Activated naive CD4-positive, alpha-beta T cell treated with Interleukin-2 at 50 U/mL for 16 hours (primary cell): ENCODE results near the gene PTPRM.

Experiments used
- DNase-seq: peaks from one replicate; pipeline ENCODE4 v3.0.0-alpha.2; 2020

Gene PTPRM

DNA sequence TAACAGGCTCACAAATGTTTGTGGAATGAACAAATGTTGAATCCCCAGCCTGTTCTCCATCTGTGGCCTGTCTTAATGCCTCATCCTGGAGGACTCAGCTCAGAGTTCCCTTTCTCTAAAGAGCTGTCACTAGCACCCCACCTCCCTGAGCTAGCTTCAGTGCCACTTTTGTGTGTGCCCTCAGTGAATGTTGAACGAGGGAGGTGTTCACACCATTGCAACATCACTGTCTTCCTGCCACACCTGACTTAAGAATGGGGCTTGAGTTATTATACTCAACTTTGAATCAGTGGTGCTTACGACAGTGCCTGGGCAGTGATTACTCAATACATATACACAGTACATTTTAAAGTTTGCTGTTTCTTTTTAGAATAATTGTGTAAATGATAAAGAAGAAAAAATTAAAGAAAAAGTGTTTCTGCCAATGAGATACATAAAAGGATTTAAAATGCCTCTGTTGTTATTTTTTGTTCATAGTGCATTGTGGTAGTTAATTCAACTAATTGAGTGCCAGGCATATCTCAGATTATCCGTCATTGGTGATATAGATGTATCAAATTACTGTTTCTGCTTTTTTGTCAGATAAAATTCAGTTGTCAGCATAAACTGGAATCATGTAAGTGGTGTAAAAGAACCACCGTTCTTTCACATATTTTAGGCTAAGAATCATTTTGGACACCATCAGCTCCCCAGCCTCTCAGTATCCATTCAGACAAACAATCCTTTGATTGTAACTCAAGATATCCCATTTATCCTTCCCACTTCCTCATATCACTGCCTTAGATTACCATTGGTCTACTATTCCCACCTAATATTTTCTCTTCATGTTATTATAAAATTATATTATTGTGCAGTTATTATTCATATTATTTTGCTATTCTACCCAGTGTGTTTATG lies 304.7 kb downstream of the PTPRM start:
- DNase-seq: no peak

DNA sequence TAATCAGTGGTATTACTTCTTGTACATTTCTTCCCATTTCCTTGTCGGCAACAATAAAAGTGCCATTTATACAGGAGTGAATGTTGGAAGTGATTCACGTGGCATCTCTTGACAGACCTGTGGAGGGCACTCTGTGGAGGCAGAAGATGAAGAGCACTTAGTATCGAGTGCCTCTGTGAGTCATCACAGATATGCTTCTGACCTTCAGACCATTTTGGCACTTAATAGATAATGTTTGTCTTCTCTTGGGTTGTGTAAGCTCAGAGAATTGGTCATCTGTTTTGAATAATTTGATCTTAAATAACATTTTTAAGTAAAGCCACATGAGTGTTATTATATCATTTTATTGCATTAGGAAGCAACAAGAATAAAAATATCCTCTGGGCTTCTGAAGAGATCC lies 305.5 kb downstream of the PTPRM start:
- DNase-seq: no peak

DNA sequence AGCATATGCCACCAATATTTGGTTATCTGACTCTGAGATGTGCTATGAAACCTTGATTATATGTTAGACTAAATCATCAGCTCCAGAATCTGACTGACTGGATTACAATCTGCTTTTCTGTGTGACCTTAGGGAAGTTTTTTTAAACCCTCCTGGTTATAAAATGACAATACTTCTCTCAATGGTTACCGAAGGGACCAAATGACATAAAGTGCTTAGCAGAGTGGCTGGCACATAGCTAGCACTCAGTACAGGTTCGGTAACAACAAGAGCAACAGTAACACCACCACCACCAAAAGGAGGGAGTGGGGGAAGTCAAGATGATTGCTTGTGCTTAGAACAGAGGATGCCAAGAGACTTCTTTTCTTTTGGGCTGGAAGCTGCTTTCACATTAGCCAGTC lies 306.2 kb downstream of the PTPRM start:
- DNase-seq: no peak

GRCh38 chr18:7876354-7877104 lies 309.4 kb downstream of the PTPRM start:
- no peak for DNase-seq

GRCh38 chr18:7877609-7878008 lies 310.5 kb downstream of the PTPRM start:
- DNase-seq: no peak

GRCh38 chr18:7878265-7879211 lies 311.4 kb downstream of the PTPRM start:
- no peak for DNase-seq

- DNase-seq: no peak
Observed at GRCh38 chr18:7879717-7880116, 312.6 kb downstream of the PTPRM start.

DNA sequence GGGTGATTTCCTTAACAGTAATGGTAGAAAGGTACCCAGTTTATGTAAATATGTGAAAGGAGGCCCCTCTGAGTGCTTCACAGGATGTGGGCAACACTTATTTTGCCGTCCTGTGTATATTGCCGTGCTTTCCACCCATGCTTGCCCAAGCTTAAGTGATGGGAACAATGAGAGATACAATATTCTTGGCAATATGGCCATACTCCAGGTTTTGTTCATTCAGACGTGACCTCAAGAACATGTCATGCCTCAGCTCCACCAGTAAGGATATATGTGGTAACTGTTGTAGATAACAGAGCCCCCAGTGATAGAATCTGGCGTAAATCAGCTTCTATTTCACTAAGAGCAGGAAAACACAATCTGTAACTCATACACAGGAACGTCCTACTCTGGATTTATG lies 318.7 kb downstream of the PTPRM start:
- no peak for DNase-seq

GRCh38 chr18:7886436-7886835 lies 319.3 kb downstream of the PTPRM start:
- no peak for DNase-seq

- DNase-seq: no peak
Observed at GRCh38 chr18:7889515-7889914, 322.4 kb downstream of the PTPRM start.

DNA sequence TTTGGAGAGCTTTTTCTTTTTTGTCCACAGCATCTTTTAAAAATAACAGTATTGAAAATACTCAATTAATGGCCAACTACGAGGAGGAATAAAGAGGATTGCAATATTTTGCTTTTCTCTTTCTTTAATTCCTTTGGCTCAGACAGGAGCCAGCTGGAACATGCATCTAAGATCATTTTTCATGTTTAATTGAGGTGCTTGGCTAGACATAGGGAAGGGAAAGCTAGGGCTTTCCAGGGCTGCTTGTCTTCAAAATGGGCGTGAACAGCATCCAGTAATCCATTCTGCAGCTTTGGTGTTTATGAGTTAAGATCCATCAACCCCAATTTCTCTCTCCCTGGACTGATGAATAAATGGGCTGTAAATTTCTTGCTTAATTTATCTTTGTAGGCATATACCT lies 323.0 kb downstream of the PTPRM start:
- DNase-seq: no peak

DNA sequence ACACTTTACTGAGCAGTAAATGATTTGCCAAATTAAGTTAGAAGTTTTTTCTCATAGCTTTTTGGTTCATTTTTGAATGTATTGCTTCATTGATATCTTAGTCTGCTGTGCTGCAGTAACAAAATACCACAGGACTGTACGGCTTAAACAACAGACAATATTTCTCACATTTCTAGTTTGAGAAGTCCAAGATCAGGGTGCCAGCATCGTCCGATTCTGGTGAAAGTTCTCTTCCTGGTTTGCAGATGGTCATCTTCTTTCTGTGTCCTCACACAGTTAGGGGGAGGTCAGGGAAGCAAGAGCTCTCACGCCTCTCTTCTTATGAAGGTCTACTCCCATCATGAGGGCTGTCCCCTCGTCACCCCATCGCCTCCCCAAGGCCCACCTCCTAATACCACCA lies 325.4 kb downstream of the PTPRM start:
- no peak for DNase-seq

DNA sequence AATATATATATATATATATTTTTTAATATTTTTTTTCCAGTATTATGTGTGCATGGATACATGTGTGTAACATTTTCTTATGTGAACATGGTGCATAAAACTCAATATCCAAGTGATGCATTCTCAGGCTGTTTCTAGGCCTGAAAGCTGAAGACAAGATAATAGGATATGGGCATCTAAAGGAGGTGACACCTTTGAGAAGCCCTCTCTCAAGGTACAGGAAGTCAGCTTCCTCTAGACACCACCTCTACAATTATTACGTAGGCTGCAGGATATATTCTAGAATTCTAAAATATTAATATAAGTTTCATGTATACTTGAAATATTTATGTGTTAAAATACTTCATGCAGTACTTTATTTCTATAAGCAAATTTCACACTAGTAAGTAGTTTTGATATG lies 327.5 kb downstream of the PTPRM start:
- DNase-seq: no peak

DNA sequence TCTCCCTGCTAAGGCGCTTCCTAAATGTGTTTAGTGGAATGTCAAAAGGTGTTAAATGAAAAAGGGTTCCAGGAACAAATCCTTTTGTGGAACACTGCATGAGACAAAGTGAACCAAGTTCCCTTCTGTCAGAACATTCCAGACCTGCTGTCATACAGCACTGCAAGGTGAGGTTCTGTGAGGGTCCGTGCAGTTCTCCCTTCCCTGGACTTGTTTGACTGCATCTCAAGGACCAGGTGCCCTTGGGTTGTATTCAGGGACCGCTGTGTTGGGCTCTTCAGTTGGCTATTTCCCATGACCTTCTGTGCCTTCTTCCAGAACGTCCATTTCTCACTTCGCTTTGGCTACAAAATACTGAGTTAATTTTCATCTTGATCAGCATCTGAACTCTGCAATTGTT lies 328.2 kb downstream of the PTPRM start:
- DNase-seq: no peak

DNA sequence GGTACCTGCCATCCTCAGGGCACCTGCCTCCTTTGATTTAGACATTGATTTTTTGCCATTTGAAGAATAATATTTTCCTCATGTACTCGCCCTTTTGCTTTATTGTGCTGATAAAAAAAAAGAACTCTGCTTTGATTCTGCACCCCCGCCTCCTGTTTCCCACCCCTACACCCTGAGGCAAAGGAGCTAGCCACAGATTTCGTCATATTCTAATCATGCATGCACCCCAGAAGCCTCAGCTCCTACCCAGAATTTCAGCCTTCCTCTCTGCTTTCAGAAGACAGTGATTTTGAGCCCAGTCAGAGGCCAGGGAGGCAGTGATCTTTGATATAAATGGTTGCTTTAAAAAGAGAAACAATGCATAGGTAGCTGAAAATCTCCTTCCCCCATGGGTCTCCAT lies 329.0 kb downstream of the PTPRM start:
- DNase-seq: no peak

GRCh38 chr18:7896805-7897518 lies 329.8 kb downstream of the PTPRM start:
- DNase-seq: no peak

- DNase-seq: no peak
Observed at GRCh38 chr18:7898181-7898580, 331.1 kb downstream of the PTPRM start.

DNA sequence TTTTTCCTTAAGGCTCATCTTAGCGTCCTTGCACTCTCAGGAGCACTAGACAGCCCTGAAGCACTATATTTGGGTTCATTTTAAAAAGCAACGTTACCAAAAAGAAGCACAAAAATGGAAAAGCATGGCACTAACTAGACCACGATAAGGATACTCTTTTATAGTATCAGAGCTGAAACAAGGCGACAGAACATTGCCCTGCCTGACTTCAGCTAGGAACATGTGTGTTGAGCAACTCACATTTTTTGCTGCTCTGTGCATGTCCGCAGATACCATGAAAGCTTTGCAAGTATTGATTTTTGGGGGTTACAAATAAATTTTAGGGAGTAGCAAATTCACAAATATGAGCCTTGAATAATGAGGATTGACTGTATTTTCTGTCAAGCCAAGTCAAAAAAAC lies 332.0 kb downstream of the PTPRM start:
- no peak for DNase-seq

DNA sequence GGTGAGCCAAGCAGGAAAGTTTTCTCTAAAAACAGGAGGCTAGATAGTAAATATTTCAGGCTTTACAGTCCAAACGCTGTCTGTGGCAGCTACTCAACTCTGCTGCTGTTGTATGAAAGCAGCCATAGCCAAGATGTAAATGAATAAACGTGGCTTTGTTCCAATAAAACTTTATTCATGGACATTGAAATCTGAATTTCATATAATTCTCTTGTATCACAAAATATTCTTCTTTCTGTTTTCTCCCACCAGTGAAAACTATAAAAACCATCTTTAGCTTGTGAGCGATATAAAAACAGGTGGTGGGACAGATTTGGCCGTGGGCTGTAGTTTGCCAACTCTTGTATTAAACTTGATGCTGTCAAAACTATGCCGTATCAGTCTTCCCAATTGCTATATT lies 333.0 kb downstream of the PTPRM start:
- DNase-seq: no peak

- no peak for DNase-seq
Observed at GRCh38 chr18:7901657-7902056, 334.5 kb downstream of the PTPRM start.

- DNase-seq: no peak
Observed at GRCh38 chr18:7902399-7902839, 335.3 kb downstream of the PTPRM start.

GRCh38 chr18:7904529-7904928 lies 337.4 kb downstream of the PTPRM start:
- DNase-seq: no peak
